Loucy (cell line): ENCODE data around the gene TAC4.
"Not testable (repeated sequence)": the region's sequence is repeated elsewhere in the genome, so short reads cannot be mapped to it uniquely, and the experiment has no call there.

Source experiments
- EZH2phosphoT487 ChIP-seq: fragments of 200-600 bp; IDR thresholded peaks from 2 replicates; pipeline ENCODE4 v1.6.1; 2018; ENCODE audit warnings: antibody characterized with exemption, mild to moderate bottlenecking, moderate library complexity, borderline replicate concordance
- TF ChIP-seq, protein P1 (sequence below): fragments of 200-600 bp; sonication (generic); conservative IDR thresholded peaks from 2 replicates; pipeline ENCODE4 v1.5.1; 2014; ENCODE audit warnings: mild to moderate bottlenecking, antibody characterized with exemption, low read length

DNA sequence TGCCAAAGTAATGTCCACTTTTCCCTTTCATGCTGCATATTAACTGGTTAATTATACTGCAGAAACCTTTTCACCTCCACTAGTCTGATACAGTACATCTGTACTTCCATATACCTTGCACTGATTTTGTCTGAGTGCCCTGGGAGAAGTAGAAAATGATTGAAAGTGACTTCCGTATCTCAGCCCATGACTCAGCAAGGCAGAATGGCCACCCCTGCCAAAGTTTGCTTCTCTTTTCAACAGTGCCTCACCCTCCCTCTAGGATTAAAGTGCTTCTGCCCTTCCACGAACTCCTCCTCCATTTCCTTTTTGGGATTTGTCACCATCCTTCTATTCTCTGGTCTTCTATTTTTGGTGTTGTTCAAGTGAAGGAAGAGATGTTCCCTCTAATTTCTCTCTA lies 19.5 kb downstream of the TAC4 start:
- TF ChIP-seq, protein P1, sequence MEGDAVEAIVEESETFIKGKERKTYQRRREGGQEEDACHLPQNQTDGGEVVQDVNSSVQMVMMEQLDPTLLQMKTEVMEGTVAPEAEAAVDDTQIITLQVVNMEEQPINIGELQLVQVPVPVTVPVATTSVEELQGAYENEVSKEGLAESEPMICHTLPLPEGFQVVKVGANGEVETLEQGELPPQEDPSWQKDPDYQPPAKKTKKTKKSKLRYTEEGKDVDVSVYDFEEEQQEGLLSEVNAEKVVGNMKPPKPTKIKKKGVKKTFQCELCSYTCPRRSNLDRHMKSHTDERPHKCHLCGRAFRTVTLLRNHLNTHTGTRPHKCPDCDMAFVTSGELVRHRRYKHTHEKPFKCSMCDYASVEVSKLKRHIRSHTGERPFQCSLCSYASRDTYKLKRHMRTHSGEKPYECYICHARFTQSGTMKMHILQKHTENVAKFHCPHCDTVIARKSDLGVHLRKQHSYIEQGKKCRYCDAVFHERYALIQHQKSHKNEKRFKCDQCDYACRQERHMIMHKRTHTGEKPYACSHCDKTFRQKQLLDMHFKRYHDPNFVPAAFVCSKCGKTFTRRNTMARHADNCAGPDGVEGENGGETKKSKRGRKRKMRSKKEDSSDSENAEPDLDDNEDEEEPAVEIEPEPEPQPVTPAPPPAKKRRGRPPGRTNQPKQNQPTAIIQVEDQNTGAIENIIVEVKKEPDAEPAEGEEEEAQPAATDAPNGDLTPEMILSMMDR: not testable (repeated sequence)
- TF ChIP-seq EZH2phosphoT487: not testable (repeated sequence)
